GM21515 (cell line): ENCODE data around the gene CEBPB.

Experiments used
- ATAC-seq: cut with Tn5 transposase; IDR thresholded peaks from one replicate; pipeline ENCODE4 v1.9.1; 2021; ENCODE audit not compliant: unreplicated experiment

The CEBPB gene

GRCh38 chr20:50210066-50210619 is 19.5 kb downstream of the CEBPB start:
- ATAC-seq: no peak

GRCh38 chr20:50211091-50211490 is 20.5 kb downstream of the CEBPB start:
- no peak for ATAC-seq

- no peak for ATAC-seq
Measured at GRCh38 chr20:50213531-50214106, 23.0 kb downstream of the CEBPB start.

- no peak for ATAC-seq
Measured at GRCh38 chr20:50214226-50215024, 23.8 kb downstream of the CEBPB start.

- ATAC-seq: no peak
Measured at GRCh38 chr20:50215101-50215690, 24.6 kb downstream of the CEBPB start.

GRCh38 chr20:50215926-50216325 is 25.3 kb downstream of the CEBPB start:
- ATAC-seq: no peak

GRCh38 chr20:50216543-50217206 is 26.0 kb downstream of the CEBPB start:
- no peak for ATAC-seq

GRCh38 chr20:50217207-50217949 is 26.7 kb downstream of the CEBPB start:
- ATAC-seq: no peak

GRCh38 chr20:50218987-50219435 is 28.4 kb downstream of the CEBPB start:
- no peak for ATAC-seq

GRCh38 chr20:50219600-50219999 is 29.0 kb downstream of the CEBPB start:
- ATAC-seq: no peak

GRCh38 chr20:50220093-50220893 is 29.7 kb downstream of the CEBPB start:
- no peak for ATAC-seq

GRCh38 chr20:50220894-50221365 is 30.3 kb downstream of the CEBPB start:
- no peak for ATAC-seq

GRCh38 chr20:50221501-50222308 is 31.1 kb downstream of the CEBPB start:
- ATAC-seq: no peak

GRCh38 chr20:50222309-50223038 is 31.8 kb downstream of the CEBPB start:
- no peak for ATAC-seq

- no peak for ATAC-seq
Measured at GRCh38 chr20:50223039-50224005, 32.7 kb downstream of the CEBPB start.

GRCh38 chr20:50224052-50224451 is 33.4 kb downstream of the CEBPB start:
- ATAC-seq: no peak
